Measurements from ENCODE around the gene UCKL1. TPM values are rescaled to one million over a fixed set of nuclear protein-coding genes. Genes with fewer than 3 reads are reported as not detected.
A peak's percentile ranks its signal among the peaks of the same experiment; 100 is the strongest.

Gene UCKL1
- total RNA-seq, 3 donors from 2014 or later: 24.2 to 44.9 (median 36.3) TPM

GRCh38 chr20:63898882-63899558 is 57.2 kb downstream of the UCKL1 start:
- H3K9me3 ChIP-seq: no peaks in the 10 kb centered on the region
- no peaks in the 10 kb centered on the region for H3K36me3 ChIP-seq
- H3K4me1 ChIP-seq: peaks cover 3 to 10% of the 10 kb centered on the region in 2 donors
- intact Hi-C loops (cut with DNase I; ENCODE audit: low total_unique reads): loop anchor here (10.0 kb wide), 1 partner anchor 76 kb away; the partner anchor contains the start of gene SAMD10
- no peak for DNase-seq (ENCODE audit: low spot score in 2 of 2)
- no peak overlapping the region for H3K27ac ChIP-seq
- H3K4me3 ChIP-seq: no peak overlapping the region
- H3K27me3 ChIP-seq: no peaks in the 10 kb centered on the region
- TF ChIP-seq POLR2A (IDR thresholded peaks at IDR 0.05) (no peak), CTCF (IDR thresholded peaks at IDR 0.05) (no peak), POLR2AphosphoS5 (IDR thresholded peaks at IDR 0.05) (no peak)

GRCh38 chr20:63897978-63898561 is 58.1 kb downstream of the UCKL1 start:
- H3K4me1 ChIP-seq: peaks cover 3 to 10% of the 10 kb centered on the region in 2 donors
- H3K36me3 ChIP-seq: no peaks in the 10 kb centered on the region
- H3K27me3 ChIP-seq: no peaks in the 10 kb centered on the region
- DNase-seq (ENCODE audit: low spot score in 2 of 2): no peak
- H3K4me3 ChIP-seq: no peak overlapping the region
- TF ChIP-seq CTCF (IDR thresholded peaks at IDR 0.05) (no peak), POLR2A (IDR thresholded peaks at IDR 0.05) (no peak), POLR2AphosphoS5 (IDR thresholded peaks at IDR 0.05) (no peak)
- no peak overlapping the region for H3K27ac ChIP-seq
- H3K9me3 ChIP-seq: no peaks in the 10 kb centered on the region
- intact Hi-C loops (cut with DNase I; ENCODE audit: low total_unique reads): loop anchor here (10.0 kb wide), 1 partner anchor 77 kb away; the partner anchor contains the start of gene SAMD10

- no peak for DNase-seq (ENCODE audit: low spot score in 2 of 2)
- peaks cover 3 to 10% of the 10 kb centered on the region in 2 donors for H3K4me1 ChIP-seq
- intact Hi-C loops (cut with DNase I; ENCODE audit: low total_unique reads): loop anchor here (10.0 kb wide), 1 partner anchor 78 kb away; the partner anchor contains the start of gene SAMD10
Measured at GRCh38 chr20:63896264-63897105, 59.7 kb downstream of the UCKL1 start.

GRCh38 chr20:63895952-63896263 is 60.3 kb downstream of the UCKL1 start:
- H3K9me3 ChIP-seq: no peaks in the 10 kb centered on the region
- intact Hi-C loops (cut with DNase I; ENCODE audit: low total_unique reads): loop anchor here (10.0 kb wide), 1 partner anchor 79 kb away; the partner anchor contains the start of gene SAMD10
- H3K36me3 ChIP-seq: no peaks in the 10 kb centered on the region
- H3K4me3 ChIP-seq: peak overlapping the region; percentile 65 to 85 (median 66)
- H3K27ac ChIP-seq: peak overlapping the region; percentile 76 to 91
- peaks cover 3 to 10% of the 10 kb centered on the region in 2 donors for H3K4me1 ChIP-seq
- no peaks in the 10 kb centered on the region for H3K27me3 ChIP-seq
- DNase-seq (ENCODE audit: low spot score in 2 of 2): no peak
- TF ChIP-seq POLR2AphosphoS5 (IDR thresholded peaks at IDR 0.05) (no peak), CTCF (IDR thresholded peaks at IDR 0.05) (no peak), POLR2A (IDR thresholded peaks at IDR 0.05) (no peak)

More at GRCh38 chr20:63896264-63897105, 59.7 kb downstream of the UCKL1 start:
- Histone ChIP-seq H3K27ac (peak overlapping the region; percentile 76 to 91), H3K9me3 (no peaks in the 10 kb centered on the region), H3K36me3 (no peaks in the 10 kb centered on the region), H3K4me3 (peak overlapping the region; percentile 65 to 85 (median 66)), H3K27me3 (no peaks in the 10 kb centered on the region)
- TF ChIP-seq POLR2AphosphoS5 (IDR thresholded peaks at IDR 0.05) (no peak), POLR2A (IDR thresholded peaks at IDR 0.05) (no peak), CTCF (IDR thresholded peaks at IDR 0.05) (no peak)
